Activated B cell treated with CpG ODN at 0.5 μM for 24 hours (primary cell): Measurements from ENCODE around the gene MPI. TPM values are rescaled to one million over a fixed set of nuclear protein-coding genes. Genes with fewer than 3 reads are reported as not detected.
"Not testable (repeated sequence)": the region's sequence is repeated elsewhere in the genome, so short reads cannot be mapped to it uniquely, and the experiment has no call there.

Source experiments
- ATAC-seq: fragments of 200-7000 bp; cut with Tn5 transposase; one replicate; pipeline ENCODE4 v1.10.0; 2021; ENCODE audit warnings: low read depth, mild to moderate bottlenecking, moderate library complexity
- CTCF ChIA-PET: fragments of 350-600 bp; sonication (Branson Sonifier 250); formaldehyde crosslinking; loops from one replicate; lab custom pipeline; 2021; ENCODE audit warnings: antibody characterized with exemption; lab: Charles Lee
- POLR2A ChIA-PET: fragments of 350-600 bp; sonication (Branson Sonifier 250); formaldehyde crosslinking; loops from one replicate; lab custom pipeline; 2021; ENCODE audit warnings: antibody characterized with exemption; lab: Charles Lee
- DNase-seq: peaks from one replicate; pipeline ENCODE4 v3.0.0; 2022
- H3K27ac Mint-ChIP-seq: one replicate; pipeline ENCODE4 v1.8.0; 2020; ENCODE audit warnings: mixed read lengths
- H3K27me3 Mint-ChIP-seq: one replicate; pipeline ENCODE4 v1.8.0; 2021; ENCODE audit warnings: mixed read lengths
- H3K36me3 Mint-ChIP-seq: one replicate; pipeline ENCODE4 v1.8.0; 2021; ENCODE audit warnings: low read depth, mixed read lengths
- H3K4me1 Mint-ChIP-seq: one replicate; pipeline ENCODE4 v1.8.0; 2021; ENCODE audit warnings: mixed read lengths
- H3K4me3 Mint-ChIP-seq: one replicate; pipeline ENCODE4 v1.8.0; 2020; ENCODE audit warnings: mild to moderate bottlenecking, mixed read lengths
- H3K9me3 Mint-ChIP-seq: one replicate; pipeline ENCODE4 v1.8.0; 2020; ENCODE audit warnings: mixed read lengths
- intact Hi-C: fragments of 100-400 bp; cut with micrococcal nuclease; formaldehyde crosslinking; loops from one replicate; pipeline ENCODE4 v1.15.1; 2024
- total RNA-seq: library from RNA; stranded (reverse); gene quantifications from 2 replicates; pipeline ENCODE4 v1.2.3, GENCODE V29; 2022
- TF ChIP-seq, protein P1 (sequence below): fragments of 200-600 bp; IDR thresholded peaks from one replicate; pipeline ENCODE4 v1.8.0; 2022; ENCODE audit warnings: antibody characterized with exemption, mild to moderate bottlenecking

The MPI gene
- total RNA-seq, 1 donor from 2014 or later = 33.1 TPM

DNA sequence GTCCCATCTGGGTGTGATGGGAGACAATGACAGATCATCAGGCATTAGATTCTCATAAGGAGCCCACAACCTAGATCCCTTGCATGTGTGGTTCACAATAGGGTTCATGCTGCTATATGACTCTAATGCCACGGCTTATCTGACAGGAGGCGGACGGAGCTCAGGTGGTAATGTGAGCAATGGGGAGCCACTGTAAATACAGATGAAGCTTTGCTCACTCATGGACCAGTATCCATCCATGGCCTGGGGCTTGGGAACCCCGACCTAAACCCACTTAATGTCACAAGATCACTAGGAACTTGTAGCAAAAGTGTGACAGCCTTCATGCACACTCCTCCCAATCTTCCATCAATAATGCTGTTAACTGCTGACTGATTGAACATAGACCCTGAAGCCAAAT lies 18.8 kb downstream of the MPI start:
- Mint-ChIP-seq H3K27ac (no peak overlapping the region), H3K9me3 (no peaks in the 10 kb centered on the region), H3K4me3 (no peak overlapping the region), H3K4me1 (peaks cover 29% of the 10 kb centered on the region), H3K36me3 (peaks cover 30% of the 10 kb centered on the region), H3K27me3 (no peaks in the 10 kb centered on the region)
- intact Hi-C loops = no loop called here
- ChIA-PET POLR2A (interaction anchor here (2.5 kb wide), 1 partner anchor 29 kb away, joined by 10 read pairs; the partner anchor contains the start of gene COX5A), CTCF (no interaction called here)
- TF ChIP-seq, protein P1, sequence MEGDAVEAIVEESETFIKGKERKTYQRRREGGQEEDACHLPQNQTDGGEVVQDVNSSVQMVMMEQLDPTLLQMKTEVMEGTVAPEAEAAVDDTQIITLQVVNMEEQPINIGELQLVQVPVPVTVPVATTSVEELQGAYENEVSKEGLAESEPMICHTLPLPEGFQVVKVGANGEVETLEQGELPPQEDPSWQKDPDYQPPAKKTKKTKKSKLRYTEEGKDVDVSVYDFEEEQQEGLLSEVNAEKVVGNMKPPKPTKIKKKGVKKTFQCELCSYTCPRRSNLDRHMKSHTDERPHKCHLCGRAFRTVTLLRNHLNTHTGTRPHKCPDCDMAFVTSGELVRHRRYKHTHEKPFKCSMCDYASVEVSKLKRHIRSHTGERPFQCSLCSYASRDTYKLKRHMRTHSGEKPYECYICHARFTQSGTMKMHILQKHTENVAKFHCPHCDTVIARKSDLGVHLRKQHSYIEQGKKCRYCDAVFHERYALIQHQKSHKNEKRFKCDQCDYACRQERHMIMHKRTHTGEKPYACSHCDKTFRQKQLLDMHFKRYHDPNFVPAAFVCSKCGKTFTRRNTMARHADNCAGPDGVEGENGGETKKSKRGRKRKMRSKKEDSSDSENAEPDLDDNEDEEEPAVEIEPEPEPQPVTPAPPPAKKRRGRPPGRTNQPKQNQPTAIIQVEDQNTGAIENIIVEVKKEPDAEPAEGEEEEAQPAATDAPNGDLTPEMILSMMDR = no peak
- ATAC-seq (no peak), DNase-seq (no peak)

DNA sequence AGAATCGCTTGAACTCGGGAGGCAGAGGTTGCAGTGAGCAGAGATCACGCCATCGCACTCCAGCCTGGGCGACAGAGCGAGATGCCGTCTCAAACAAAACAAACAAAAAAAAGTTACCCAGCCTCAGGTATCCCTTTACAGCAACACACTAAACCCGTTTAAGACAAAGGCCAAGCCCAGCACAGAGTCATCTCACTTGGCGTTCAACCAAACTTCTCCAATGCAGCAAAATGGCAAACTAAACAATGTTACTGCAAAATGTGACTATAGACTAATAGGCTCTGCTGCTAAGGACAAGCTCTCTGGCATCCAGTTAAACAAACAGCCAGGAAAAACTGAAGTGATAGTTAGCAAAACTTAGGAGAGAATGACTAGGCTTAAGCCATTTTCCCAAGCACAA lies 23.2 kb downstream of the MPI start:
- ChIA-PET CTCF (interaction anchor here (0.6 to 1.2 kb wide), 3 partner anchors 11 to 44 kb away, joined by 3 read pairs; no protein-coding TSS in a partner anchor), POLR2A (no interaction called here)
- Mint-ChIP-seq H3K9me3 (no peaks in the 10 kb centered on the region), H3K4me1 (no peaks in the 10 kb centered on the region), H3K36me3 (peaks cover 36% of the 10 kb centered on the region), H3K27me3 (no peaks in the 10 kb centered on the region), H3K4me3 (no peak overlapping the region), H3K27ac (no peak overlapping the region)
- ATAC-seq = no peak
- DNase-seq = no peak
- TF ChIP-seq, protein P1 = no peak
- intact Hi-C loops = no loop called here

DNA sequence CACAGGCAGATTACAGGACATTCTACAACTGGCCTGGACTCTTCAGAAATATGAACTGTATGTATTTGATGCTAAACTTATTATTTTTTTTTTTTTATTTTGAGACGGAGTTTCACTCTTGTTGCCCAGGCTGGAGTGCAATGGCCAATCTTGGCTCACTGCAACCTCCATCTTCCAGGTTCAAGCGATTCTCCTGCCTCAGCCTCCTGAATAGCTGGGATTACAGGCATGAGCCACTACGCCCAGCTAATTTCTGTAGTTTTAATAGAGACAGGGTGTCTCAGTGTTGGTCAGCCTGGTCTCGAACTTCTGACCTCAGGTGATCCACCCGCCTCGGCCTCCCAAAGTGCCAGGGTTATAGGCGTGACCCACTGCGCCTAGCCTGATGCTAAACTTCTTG lies 24.0 kb downstream of the MPI start:
- H3K4me3 Mint-ChIP-seq, ATAC-seq, H3K4me1 Mint-ChIP-seq, intact Hi-C loops, H3K9me3 Mint-ChIP-seq, H3K27me3 Mint-ChIP-seq, POLR2A ChIA-PET, DNase-seq, CTCF ChIA-PET, H3K27ac Mint-ChIP-seq: not testable (repeated sequence)
- peaks cover 43% of the 10 kb centered on the region for H3K36me3 Mint-ChIP-seq

DNA sequence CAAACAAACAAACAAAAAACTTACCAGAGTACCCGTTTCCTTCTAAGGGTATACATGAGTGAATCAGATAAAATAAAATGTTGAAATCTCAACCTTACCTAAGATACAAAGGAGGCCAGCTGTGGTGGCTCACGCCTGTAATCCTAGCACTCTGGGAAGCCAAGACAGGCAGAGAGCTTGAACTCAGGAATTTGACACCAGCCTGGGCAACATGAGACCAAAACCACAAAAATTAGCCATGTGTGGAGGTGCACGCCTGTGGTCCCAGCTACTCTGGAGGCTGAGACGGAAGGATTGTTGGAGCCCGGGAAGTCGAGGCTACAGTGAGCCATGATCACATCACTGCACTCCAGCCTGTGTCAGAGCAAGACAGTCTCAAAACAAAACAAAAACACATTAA lies 27.8 kb downstream of the MPI start:
- POLR2A ChIA-PET = interaction anchor here (0.6 kb wide), 1 partner anchor 695 kb away, joined by 3 read pairs; no protein-coding TSS in a partner anchor
- Mint-ChIP-seq H3K27ac (no peak overlapping the region), H3K4me3 (no peak overlapping the region), H3K9me3 (no peaks in the 10 kb centered on the region), H3K4me1 (no peaks in the 10 kb centered on the region), H3K36me3 (peaks cover 70% of the 10 kb centered on the region), H3K27me3 (no peaks in the 10 kb centered on the region)
- DNase-seq (no peak), ATAC-seq (no peak)
- intact Hi-C loops = no loop called here
- CTCF ChIA-PET = no interaction called here
- TF ChIP-seq, protein P1 = no peak

DNA sequence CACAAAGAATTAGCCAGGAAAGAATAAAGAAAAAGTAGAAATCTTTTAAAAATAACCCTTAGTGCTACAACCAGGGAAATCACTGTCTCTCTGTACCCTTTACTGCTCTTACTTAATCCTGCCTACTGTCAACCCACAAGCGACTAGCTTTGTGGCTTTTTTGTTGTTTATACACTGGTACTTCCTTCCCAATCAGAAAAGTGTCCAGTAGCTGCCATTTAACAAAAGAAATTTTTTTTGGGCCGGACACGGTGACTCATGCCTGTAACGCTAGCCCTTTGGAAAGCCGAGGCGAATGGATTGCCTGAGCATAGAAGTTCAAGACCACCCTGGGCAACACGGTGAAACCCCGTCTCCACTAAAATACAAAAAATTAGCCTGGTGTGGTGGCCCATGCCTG lies 30.6 kb downstream of the MPI start:
- intact Hi-C loops = loop anchor here (5.0 kb wide), 1 partner anchor 993 kb away; the partner anchor contains the start of gene LOXL1
- Mint-ChIP-seq H3K36me3 (peaks cover 66% of the 10 kb centered on the region), H3K9me3 (no peaks in the 10 kb centered on the region), H3K4me3 (no peak overlapping the region), H3K4me1 (no peaks in the 10 kb centered on the region), H3K27ac (no peak overlapping the region), H3K27me3 (no peaks in the 10 kb centered on the region)
- CTCF ChIA-PET = no interaction called here
- ATAC-seq (no peak), DNase-seq (no peak)
- POLR2A ChIA-PET = interaction anchor here (0.5 kb wide), 1 partner anchor 27 kb away, joined by 5 read pairs; no protein-coding TSS in a partner anchor
- TF ChIP-seq, protein P1 = no peak

DNA sequence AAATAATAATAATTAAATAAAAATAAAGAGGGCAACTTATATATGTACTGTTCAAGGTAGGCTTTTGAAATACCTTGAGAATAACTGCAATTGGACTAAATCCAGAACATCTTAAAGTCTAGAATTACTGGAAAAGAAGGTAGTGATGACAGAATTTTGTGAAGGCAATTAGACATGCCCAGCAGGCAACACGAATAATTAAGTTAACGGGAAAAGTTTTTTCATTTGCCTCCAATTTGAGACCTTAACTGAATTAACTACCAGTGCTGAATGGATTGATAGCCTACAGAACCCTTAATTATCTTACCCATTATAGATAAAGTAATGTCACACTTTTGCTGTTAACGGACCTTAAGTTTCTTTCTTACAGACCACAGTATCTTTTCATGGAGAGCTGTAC lies 34.7 kb downstream of the MPI start:
- Mint-ChIP-seq H3K4me1 (no peaks in the 10 kb centered on the region), H3K27me3 (no peaks in the 10 kb centered on the region), H3K27ac (no peak overlapping the region), H3K36me3 (peaks cover 71% of the 10 kb centered on the region), H3K4me3 (no peak overlapping the region), H3K9me3 (no peaks in the 10 kb centered on the region)
- TF ChIP-seq, protein P1 = no peak
- ChIA-PET POLR2A (no interaction called here), CTCF (no interaction called here)
- intact Hi-C loops = loop anchor here (5.0 kb wide), 1 partner anchor 997 kb away; the partner anchor contains the start of gene LOXL1
- DNase-seq (no peak), ATAC-seq (no peak)
